ENCODE results near the gene LINC00305. TPM values are rescaled to one million over a fixed set of nuclear protein-coding genes. Genes with fewer than 3 reads are reported as not detected.

The LINC00305 gene
- polyA plus RNA-seq, 3 donors: not detected

GRCh38 chr18:64164883-64165282 is 16.0 kb upstream of the LINC00305 start:
- intact Hi-C loops (cut with micrococcal nuclease): no loop called here
- WGBS (ENCODE audit: insufficient coverage): 100% methylated on average over 2 of the region's 4 CpGs
- H3K4me1 Mint-ChIP-seq: no peaks in the 10 kb centered on the region
- H3K9ac ChIP-seq (ENCODE audit: insufficient read depth, low read length, poor library complexity, severe bottlenecking): no peak overlapping the region
- H3K36me3 Mint-ChIP-seq: no peaks in the 10 kb centered on the region
- H3K27me3 ChIP-seq (ENCODE audit: control insufficient read depth in 2 of 2, insufficient read depth in 2 of 2, low read length in 2 of 2): no peaks in the 10 kb centered on the region
- no peaks in the 10 kb centered on the region for H3K79me2 ChIP-seq (ENCODE audit: insufficient read depth, low read length)
- no peak overlapping the region for H3K4me2 ChIP-seq (replicated peaks; ENCODE audit: extremely low read depth, low read length, poor library complexity, severe bottlenecking)
- no peak overlapping the region for H3K4me3 Mint-ChIP-seq
- H3K27ac Mint-ChIP-seq: no peak overlapping the region
- H3K36me3 ChIP-seq (replicated peaks in 1 of 2; ENCODE audit: control insufficient read depth in 1 of 2, insufficient read depth in 2 of 2, low read length in 2 of 2): no peaks in the 10 kb centered on the region
- no peaks in the 10 kb centered on the region for H4K20me1 ChIP-seq (ENCODE audit: insufficient read depth, low read length)
- no peak for DNase-seq
- no peak overlapping the region for H2AFZ ChIP-seq (ENCODE audit: insufficient read depth, low read depth, low read length, poor library complexity, severe bottlenecking)
- TF ChIP-seq CTCF (IDR thresholded peaks at IDR 0.05): no peak
- peaks cover 0 to 2% (median 0%) of the 10 kb centered on the region in 3 donors for H3K27me3 Mint-ChIP-seq (ENCODE audit: low read depth in 3 of 3)
- no peaks in the 10 kb centered on the region for H3K9me3 ChIP-seq (replicated peaks in 1 of 2; ENCODE audit: control insufficient read depth in 1 of 2, insufficient read depth in 1 of 2, low read length in 2 of 2)
- H3K27ac ChIP-seq (ENCODE audit: low read depth in 1 of 2, low read length in 2 of 2): no peak overlapping the region
- H3K9me3 Mint-ChIP-seq: peaks cover 0 to 3% (median 0%) of the 10 kb centered on the region in 7 donors
- H3K4me3 ChIP-seq (replicated peaks in 1 of 3; ENCODE audit: low read depth in 2 of 3, low read length in 3 of 3): no peak overlapping the region
- no peaks in the 10 kb centered on the region for H3K4me1 ChIP-seq (ENCODE audit: control insufficient read depth in 1 of 2, insufficient read depth in 2 of 2, low read length in 2 of 2)

- H3K4me1 ChIP-seq (ENCODE audit: control insufficient read depth in 1 of 2, insufficient read depth in 2 of 2, low read length in 2 of 2): no peaks in the 10 kb centered on the region
- H4K20me1 ChIP-seq (ENCODE audit: insufficient read depth, low read length): no peaks in the 10 kb centered on the region
- intact Hi-C loops (cut with micrococcal nuclease): no loop called here
- peaks cover 0 to 2% (median 0%) of the 10 kb centered on the region in 3 donors for H3K27me3 Mint-ChIP-seq (ENCODE audit: low read depth in 3 of 3)
- TF ChIP-seq CTCF (IDR thresholded peaks at IDR 0.05): no peak
- no peak overlapping the region for H3K27ac ChIP-seq (ENCODE audit: low read depth in 1 of 2, low read length in 2 of 2)
- no peaks in the 10 kb centered on the region for H3K79me2 ChIP-seq (ENCODE audit: insufficient read depth, low read length)
- no peaks in the 10 kb centered on the region for H3K4me1 Mint-ChIP-seq
- H2AFZ ChIP-seq (ENCODE audit: insufficient read depth, low read depth, low read length, poor library complexity, severe bottlenecking): no peak overlapping the region
- H3K36me3 ChIP-seq (replicated peaks in 1 of 2; ENCODE audit: control insufficient read depth in 1 of 2, insufficient read depth in 2 of 2, low read length in 2 of 2): no peaks in the 10 kb centered on the region
- H3K4me2 ChIP-seq (replicated peaks; ENCODE audit: extremely low read depth, low read length, poor library complexity, severe bottlenecking): no peak overlapping the region
- WGBS (ENCODE audit: insufficient coverage): 98% methylated on average over 7 of the region's 11 CpGs
- H3K27me3 ChIP-seq (ENCODE audit: control insufficient read depth in 2 of 2, insufficient read depth in 2 of 2, low read length in 2 of 2): no peaks in the 10 kb centered on the region
- H3K36me3 Mint-ChIP-seq: no peaks in the 10 kb centered on the region
- no peak overlapping the region for H3K27ac Mint-ChIP-seq
- H3K4me3 ChIP-seq (replicated peaks in 1 of 3; ENCODE audit: low read depth in 2 of 3, low read length in 3 of 3): no peak overlapping the region
- no peak for DNase-seq
- peaks cover 0 to 2% (median 0%) of the 10 kb centered on the region in 7 donors for H3K9me3 Mint-ChIP-seq
- no peak overlapping the region for H3K4me3 Mint-ChIP-seq
- no peak overlapping the region for H3K9ac ChIP-seq (ENCODE audit: insufficient read depth, low read length, poor library complexity, severe bottlenecking)
- H3K9me3 ChIP-seq (replicated peaks in 1 of 2; ENCODE audit: control insufficient read depth in 1 of 2, insufficient read depth in 1 of 2, low read length in 2 of 2): no peaks in the 10 kb centered on the region
Measured at GRCh38 chr18:64149916-64150438, 1.1 kb upstream of the LINC00305 start.
